ENCODE results near the gene MYL12A. TPM values are rescaled to one million over a fixed set of nuclear protein-coding genes. Genes with fewer than 3 reads are reported as not detected.
A peak's percentile ranks its signal among the peaks of the same experiment; 100 is the strongest.

Gene MYL12A
- total and polyA plus RNA-seq, 2 of the 13 experiments (the other 11 are each of a cell fraction or from before 2014, with no cell fraction given): 261 to 277 TPM

DNA sequence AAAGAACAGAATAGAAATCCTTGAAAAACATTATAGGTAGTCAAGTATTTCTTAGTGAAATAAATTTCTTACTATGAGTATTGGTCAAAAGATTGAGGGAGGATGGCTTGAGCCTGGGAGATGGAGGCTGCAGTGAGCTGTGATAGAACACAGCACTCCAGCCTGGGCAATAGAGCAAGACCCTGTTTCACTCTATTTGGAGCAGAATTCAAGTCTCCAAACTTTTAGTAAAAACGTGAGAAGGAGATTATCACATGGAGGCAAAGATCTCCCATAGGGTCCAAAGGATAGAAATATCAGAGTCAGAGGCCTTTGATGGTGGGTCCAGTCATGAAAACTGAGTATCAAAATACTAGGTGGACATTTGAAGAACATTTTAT is 2.4 kb upstream of the MYL12A start:
- ATAC-seq (no peak), DNase-seq (ENCODE audit: low spot score) (no peak), FAIRE-seq (no peak)
- ChIA-PET POLR2A (interaction anchor here (1.1 to 5.4 kb wide), 9 partner anchors 11 to 259 kb away, joined by 3 to 54 read pairs (median 8); partner anchors contain the start of gene MYOM1), CTCF (ENCODE audit: low intra/inter-chr PET ratio, low total read pairs) (interaction anchor here (1.2 to 2.5 kb wide), 4 partner anchors 58 to 313 kb away, joined by 5 to 16 read pairs (median 11); no protein-coding TSS in a partner anchor)
- TF ChIP-seq KLF9 (CRISPR knock-in tag; IDR thresholded peaks at IDR 0.05; ENCODE audit: low read depth) (no peak), SP1 (IDR thresholded peaks at IDR 0.05) (no peak), SP1 (CRISPR knock-in tag; IDR thresholded peaks at IDR 0.05) (no peak), NAIF1 (CRISPR knock-in tag; IDR thresholded peaks at IDR 0.05; ENCODE audit: borderline replicate concordance) (peak; percentile 7; the same call in 1 of the 2 replicates), ZNF121 (CRISPR knock-in tag; IDR thresholded peaks at IDR 0.05) (peak; percentile 96), IKZF1 (IDR thresholded peaks at IDR 0.05) (no peak), SALL1 (CRISPR knock-in tag; IDR thresholded peaks at IDR 0.05) (no peak), GABPB1 (CRISPR knock-in tag; IDR thresholded peaks at IDR 0.05) (no peak), EP300 (IDR thresholded peaks at IDR 0.05; ENCODE audit: low read depth in 2 of 2, low read length in 2 of 2) (no peak), EP300 (CRISPR knock-in tag; IDR thresholded peaks at IDR 0.05; ENCODE audit: borderline replicate concordance) (no peak), FOSL1 (CRISPR knock-in tag; IDR thresholded peaks at IDR 0.05; ENCODE audit: borderline replicate concordance) (no peak), ZNF572 (CRISPR knock-in tag; IDR thresholded peaks at IDR 0.05) (no peak), ESRRA (CRISPR knock-in tag; IDR thresholded peaks at IDR 0.05; ENCODE audit: low read depth) (no peak), ZNF101 (CRISPR knock-in tag; IDR thresholded peaks at IDR 0.05; ENCODE audit: borderline replicate concordance, low read depth) (no peak), CEBPB (IDR thresholded peaks at IDR 0.05; ENCODE audit: borderline replicate concordance, low read depth, low read length) (no peak)
- TF ChIP-seq, protein P1, sequence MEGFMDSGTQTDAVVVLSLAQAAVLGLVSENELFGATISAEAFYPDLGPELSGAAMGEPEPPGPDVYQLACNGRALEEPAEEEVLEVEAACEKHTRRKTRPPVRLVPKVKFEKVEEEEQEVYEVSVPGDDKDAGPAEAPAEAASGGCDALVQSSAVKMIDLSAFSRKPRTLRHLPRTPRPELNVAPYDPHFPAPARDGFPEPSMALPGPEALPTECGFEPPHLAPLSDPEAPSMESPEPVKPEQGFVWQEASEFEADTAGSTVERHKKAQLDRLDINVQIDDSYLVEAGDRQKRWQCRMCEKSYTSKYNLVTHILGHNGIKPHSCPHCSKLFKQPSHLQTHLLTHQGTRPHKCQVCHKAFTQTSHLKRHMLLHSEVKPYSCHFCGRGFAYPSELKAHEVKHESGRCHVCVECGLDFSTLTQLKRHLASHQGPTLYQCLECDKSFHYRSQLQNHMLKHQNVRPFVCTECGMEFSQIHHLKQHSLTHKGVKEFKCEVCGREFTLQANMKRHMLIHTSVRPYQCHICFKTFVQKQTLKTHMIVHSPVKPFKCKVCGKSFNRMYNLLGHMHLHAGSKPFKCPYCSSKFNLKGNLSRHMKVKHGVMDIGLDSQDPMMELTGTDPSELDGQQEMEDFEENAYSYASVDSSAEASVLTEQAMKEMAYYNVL (CRISPR knock-in tag; IDR thresholded peaks at IDR 0.05; ENCODE audit: borderline replicate concordance): no peak
- TF ChIP-seq, protein P2, sequence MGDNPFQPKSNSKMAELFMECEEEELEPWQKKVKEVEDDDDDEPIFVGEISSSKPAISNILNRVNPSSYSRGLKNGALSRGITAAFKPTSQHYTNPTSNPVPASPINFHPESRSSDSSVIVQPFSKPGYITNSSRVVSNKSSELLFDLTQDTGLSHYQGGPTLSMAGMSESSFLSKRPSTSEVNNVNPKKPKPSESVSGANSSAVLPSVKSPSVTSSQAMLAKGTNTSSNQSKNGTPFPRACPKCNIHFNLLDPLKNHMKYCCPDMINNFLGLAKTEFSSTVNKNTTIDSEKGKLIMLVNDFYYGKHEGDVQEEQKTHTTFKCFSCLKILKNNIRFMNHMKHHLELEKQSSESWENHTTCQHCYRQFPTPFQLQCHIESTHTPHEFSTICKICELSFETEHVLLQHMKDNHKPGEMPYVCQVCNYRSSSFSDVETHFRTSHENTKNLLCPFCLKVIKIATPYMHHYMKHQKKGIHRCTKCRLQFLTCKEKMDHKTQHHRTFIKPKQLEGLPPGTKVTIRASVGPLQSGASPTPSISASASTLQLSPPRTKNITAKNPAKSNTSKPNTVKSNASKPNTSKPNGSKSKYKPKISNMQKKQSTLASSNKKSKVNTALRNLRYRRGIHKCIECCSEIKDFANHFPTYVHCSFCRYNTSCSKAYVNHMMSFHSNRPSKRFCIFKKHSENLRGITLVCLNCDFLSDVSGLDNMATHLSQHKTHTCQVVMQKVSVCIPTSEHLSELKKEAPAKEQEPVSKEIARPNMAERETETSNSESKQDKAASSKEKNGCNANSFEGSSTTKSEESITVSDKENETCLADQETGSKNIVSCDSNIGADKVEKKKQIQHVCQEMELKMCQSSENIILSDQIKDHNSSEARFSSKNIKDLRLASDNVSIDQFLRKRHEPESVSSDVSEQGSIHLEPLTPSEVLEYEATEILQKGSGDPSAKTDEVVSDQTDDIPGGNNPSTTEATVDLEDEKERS (CRISPR knock-in tag; IDR thresholded peaks at IDR 0.05): no peak
- TF ChIP-seq, protein P3, sequence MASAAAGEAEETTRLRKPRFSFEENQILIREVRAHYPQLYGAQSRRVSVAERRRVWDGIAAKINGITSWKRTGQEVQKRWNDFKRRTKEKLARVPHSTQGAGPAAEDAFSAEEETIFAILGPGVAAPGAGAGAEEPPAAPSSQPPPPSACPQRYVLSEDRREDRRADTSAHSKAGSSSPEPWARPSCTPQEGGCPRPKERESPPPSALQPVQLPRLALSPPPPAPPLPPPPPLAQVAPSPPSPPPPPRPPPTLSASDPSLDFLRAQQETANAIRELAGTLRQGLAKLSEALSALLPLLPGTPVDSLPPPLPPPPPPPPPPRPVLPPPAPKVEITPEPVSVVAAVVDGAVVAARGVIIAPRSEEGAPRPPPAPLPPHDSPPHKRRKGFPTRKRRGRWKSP (CRISPR knock-in tag; IDR thresholded peaks at IDR 0.05): 0 out of 2 replicates have a peak, but pooled peaks have one; percentile 18
- peaks cover 13% of the 10 kb centered on the region for H3K9me3 ChIP-seq (ENCODE audit: low read length)
- no peaks in the 10 kb centered on the region; a peak in 1 of 5 replicates for H3K36me3 ChIP-seq (replicated peaks in 1 of 2; ENCODE audit: control insufficient read depth in 1 of 2, insufficient read depth in 2 of 2, low read length in 2 of 2)
- H3K27me3 ChIP-seq (ENCODE audit: control insufficient read depth in 1 of 2, insufficient read depth in 2 of 2, low read length in 2 of 2): no peaks in the 10 kb centered on the region; a peak in 2 of 5 replicates
- H3K27ac ChIP-seq (ENCODE audit: extremely low read length, insufficient read depth, low read length): peak overlapping the region; percentile 93
- in situ Hi-C loops (cut with HindIII; ENCODE audit: extremely low pct_ligation_motif_present, low pct_unique_long_range_greater_than_20kb) (loop anchor here (5.0 kb wide), 2 partner anchors 93 to 313 kb away; no protein-coding TSS in a partner anchor), intact Hi-C loops (cut with micrococcal nuclease; ENCODE audit: unreplicated experiment) (loop anchor here (5.0 kb wide), 1 partner anchor 43 kb away; no protein-coding TSS in a partner anchor)
- H3K4me3 ChIP-seq (replicated peaks in 1 of 3; ENCODE audit: insufficient read depth in 1 of 3, low read depth in 2 of 3, low read length in 3 of 3): peak overlapping the region; percentile 66 to 93 (median 92)
- H3K79me2 ChIP-seq (ENCODE audit: insufficient read depth, low read length): peaks cover 47% of the 10 kb centered on the region
- H2AFZ ChIP-seq (ENCODE audit: low read length): no peak overlapping the region
- H3K4me2 ChIP-seq (ENCODE audit: low read depth, low read length): peak overlapping the region; percentile 96
- peak overlapping the region; percentile 94; the same call in 1 of the 2 replicates for H3K9ac ChIP-seq (ENCODE audit: insufficient read depth, low read depth, low read length)
- no TSS peak for BruUV-seq (replicated peaks)
- 20% methylated on average over 1 of the region's 1 CpG for WGBS (ENCODE audit: low lambda C conversion rate)
- peaks cover 10% of the 10 kb centered on the region; the same call in 1 of the 2 replicates for H4K20me1 ChIP-seq (ENCODE audit: insufficient read depth, low read length)
- peaks cover 39% of the 10 kb centered on the region for H3K4me1 ChIP-seq (ENCODE audit: insufficient read depth, low read length)
